Measurements from ENCODE around the gene CD300LD. TPM values are rescaled to one million over a fixed set of nuclear protein-coding genes. Genes with fewer than 3 reads are reported as not detected.

The CD300LD gene
- total and polyA plus RNA-seq, 2 of the 8 experiments (the other 6 are each of a cell fraction or from before 2014, with no cell fraction given) = not detected

- peaks cover 0 to 3% (median 1%) of the 10 kb centered on the region in 4 experiments; a peak in 2 of 7 replicates for H3K27me3 ChIP-seq (replicated peaks in 1 of 4; ENCODE audit: control insufficient read depth in 3 of 4, extremely low read depth in 1 of 4, insufficient read depth in 3 of 4, low read length in 3 of 4)
- H3K56ac ChIP-seq (replicated peaks; ENCODE audit: insufficient read length, low read depth, low read length) = no peak overlapping the region
- no peak overlapping the region for H4K8ac ChIP-seq (ENCODE audit: extremely low read depth, insufficient read depth, low read length)
- H4K20me1 ChIP-seq (replicated peaks in 1 of 2; ENCODE audit: control insufficient read depth in 1 of 2, insufficient read depth in 2 of 2, low read length in 2 of 2) = peaks cover 0 to 1% of the 10 kb centered on the region in 2 experiments
- H2BK5ac ChIP-seq (ENCODE audit: low read depth, low read length) = no peak overlapping the region
- POLR2A ChIA-PET (ENCODE audit: partially characterized antibody) = interaction anchor here (0.5 to 1.3 kb wide), 2 partner anchors 30 to 367 kb away, joined by 3 to 4 read pairs; no protein-coding TSS in a partner anchor
- H2BK12ac ChIP-seq (ENCODE audit: low read depth, low read length) = no peak overlapping the region
- no peak overlapping the region for H3K14ac ChIP-seq (ENCODE audit: insufficient read length)
- CTCF ChIA-PET (ENCODE audit: partially characterized antibody) = interaction anchor here (0.8 to 5.0 kb wide), 12 partner anchors 14 to 260 kb away, joined by 3 to 33 read pairs (median 4); partner anchors contain the start of gene CD300H
- no peak overlapping the region for H2AK5ac ChIP-seq (ENCODE audit: low read depth, low read length)
- no peak overlapping the region for H3K4me3 ChIP-seq (ENCODE audit: extremely low read depth in 1 of 4, insufficient read depth in 2 of 4, low read depth in 3 of 4, low read length in 4 of 4)
- no peak overlapping the region for H3K18ac ChIP-seq (ENCODE audit: extremely low read depth, low read length)
- no peak overlapping the region for H3K9ac ChIP-seq (replicated peaks in 1 of 4; ENCODE audit: extremely low read depth in 1 of 4, low read depth in 3 of 4, low read length in 3 of 4)
- H3K79me2 ChIP-seq (ENCODE audit: control insufficient read depth in 1 of 2, insufficient read depth in 2 of 2, low read length in 2 of 2) = no peaks in the 10 kb centered on the region
- no peak overlapping the region for H2AFZ ChIP-seq (ENCODE audit: low read length)
- no peaks in the 10 kb centered on the region for H3K36me3 ChIP-seq (ENCODE audit: control insufficient read depth in 2 of 4, insufficient read depth in 4 of 4, low read length in 3 of 4)
- H3K23me2 ChIP-seq (ENCODE audit: low read depth, low read length) = peaks cover 2% of the 10 kb centered on the region; the same call in 1 of the 2 replicates
- H3K79me1 ChIP-seq (ENCODE audit: low read depth, low read length) = no peaks in the 10 kb centered on the region
- no peak overlapping the region for H2BK120ac ChIP-seq (replicated peaks; ENCODE audit: low read depth, low read length)
- 0 out of 7 replicates have a peak, but pooled peaks cover 0 to under 1% (median 0%) of the 10 kb centered on the region in 4 experiments for H3K4me1 ChIP-seq (replicated peaks in 1 of 4; ENCODE audit: control insufficient read depth in 3 of 4, insufficient read depth in 4 of 4, low read length in 3 of 4)
- H3K23ac ChIP-seq (ENCODE audit: insufficient read length) = no peak overlapping the region
- FAIRE-seq (no peak), DNase-seq (ENCODE audit: low read depth in 1 of 2, low spot score in 2 of 2) (no peak)
- WGBS, 2 experiments (ENCODE audit: extremely low coverage in 1 of 2, insufficient coverage in 1 of 2, insufficient read length in 1 of 2, insufficient replicate concordance in 2 of 2, low coverage in 1 of 2, low lambda C conversion rate in 2 of 2, missing lambda C conversion rate in 1 of 2) = 91% methylated on average over 6 of the region's 6 CpGs; no CpG with 5 or more reads in 1 of the 2 experiments
- no peak overlapping the region for H4K5ac ChIP-seq (ENCODE audit: insufficient read length, low read depth, low read length)
- no peak overlapping the region for H3K27ac ChIP-seq (ENCODE audit: low read depth, low read length)
- H3K4me2 ChIP-seq (ENCODE audit: insufficient read depth in 1 of 2, low read depth in 2 of 2, low read length in 2 of 2) = no peak overlapping the region
- TF ChIP-seq KDM1A (IDR thresholded peaks at IDR 0.05; ENCODE audit: borderline replicate concordance, low read length) (no peak), RXRA (IDR thresholded peaks at IDR 0.05; ENCODE audit: insufficient read depth, low read depth, low read length) (no peak), CBX8 (IDR thresholded peaks at IDR 0.05; ENCODE audit: borderline replicate concordance, low read depth, low read length) (no peak), PHF8 (conservative IDR thresholded peaks at IDR 0.05; ENCODE audit: low read depth, low read length) (no peak), KDM5A (IDR thresholded peaks at IDR 0.05; ENCODE audit: low read length) (no peak), CEBPB (IDR thresholded peaks at IDR 0.05; ENCODE audit: low read depth, low read length) (no peak), SUZ12 (IDR thresholded peaks at IDR 0.05; ENCODE audit: low read length) (no peak), RFX5 (IDR thresholded peaks at IDR 0.05; ENCODE audit: borderline replicate concordance, low read depth, low read length) (no peak)
- H2BK20ac ChIP-seq (ENCODE audit: low read length) = no peak overlapping the region
- no peaks in the 10 kb centered on the region for H3K9me3 ChIP-seq (ENCODE audit: insufficient read depth in 2 of 2, low read depth in 1 of 2, low read length in 1 of 2)
- H3K4ac ChIP-seq (replicated peaks; ENCODE audit: insufficient read length, low read depth, low read length) = no peak overlapping the region
- no peak overlapping the region for H4K91ac ChIP-seq (replicated peaks; ENCODE audit: insufficient read length, low read length)
- no peak overlapping the region for H2BK15ac ChIP-seq (ENCODE audit: low read length)
Measured at GRCh38 chr17:74604200-74604599, 12.1 kb upstream of the CD300LD start.

Measured in H1 (cell line).